GM23338 (cell line): Measurements from ENCODE around the gene MITF.

Experiments
- CREB1 ChIP-seq: fragments of 250-450 bp; sonication (Bioruptor Pico); IDR thresholded peaks from 2 replicates; pipeline ENCODE4 v1.5.0; 2020; ENCODE audit warnings: low read depth, mild to moderate bottlenecking, moderate library complexity
- CTCF ChIP-seq, 2 experiments: fragments of 200-600 bp in 1 of 2; sonication (generic) in 1 of 2; conservative IDR thresholded peaks; 2 replicates each; pipeline versions ENCODE4 v1.5.1 to v1.6.1; 2016 to 2017; ENCODE audit warnings: antibody characterized with exemption in 2 of 2, low read depth in 2 of 2, mild to moderate bottlenecking in 2 of 2, moderate library complexity in 1 of 2
- EZH2 ChIP-seq: fragments of 200-600 bp; sonication (generic); IDR thresholded peaks from one replicate; pipeline ENCODE4 v1.8.0; 2017; ENCODE audit warnings: antibody characterized with exemption, mild to moderate bottlenecking, low read depth; ENCODE audit not compliant: unreplicated experiment
- EZH2phosphoT487 ChIP-seq: fragments of 200-600 bp; sonication (generic); IDR thresholded peaks from one replicate; pipeline ENCODE4 v1.8.1; 2018; ENCODE audit warnings: antibody characterized with exemption; ENCODE audit not compliant: unreplicated experiment
- JUNB ChIP-seq: IDR thresholded peaks from one replicate; pipeline ENCODE4 v1.6.1; 2016; ENCODE audit warnings: antibody characterized with exemption; ENCODE audit not compliant: unreplicated experiment
- NANOG ChIP-seq: IDR thresholded peaks from 2 replicates; pipeline ENCODE4 v1.6.1; 2016; ENCODE audit warnings: antibody characterized with exemption, borderline replicate concordance
- POLR2AphosphoS5 ChIP-seq: IDR thresholded peaks from 2 replicates; pipeline ENCODE4 v1.6.1; 2016; ENCODE audit warnings: antibody characterized with exemption, low read depth
- STAT1 ChIP-seq: IDR thresholded peaks from one replicate; pipeline ENCODE4 v1.6.1; 2016; ENCODE audit warnings: antibody characterized with exemption; ENCODE audit not compliant: unreplicated experiment
- ZNF114 ChIP-seq: fragments of 250-450 bp; sonication (Bioruptor Pico); IDR thresholded peaks from 2 replicates; pipeline ENCODE4 v1.5.0; 2020; ENCODE audit warnings: mild to moderate bottlenecking, moderate library complexity
- ZNF331 ChIP-seq: fragments of 250-450 bp; sonication (Bioruptor Pico); IDR thresholded peaks from 2 replicates; pipeline ENCODE4 v1.5.0; 2020; ENCODE audit warnings: low read depth, mild to moderate bottlenecking, moderate library complexity
- TF ChIP-seq, protein P1 (sequence below): IDR thresholded peaks from one replicate; pipeline ENCODE4 v1.6.1; 2018; ENCODE audit warnings: antibody characterized with exemption; ENCODE audit not compliant: unreplicated experiment
- TF ChIP-seq, protein P2 (sequence below): fragments of 250-450 bp; sonication (Bioruptor Pico); IDR thresholded peaks from 2 replicates; pipeline ENCODE4 v1.5.0; 2020; ENCODE audit warnings: mild to moderate bottlenecking, moderate library complexity
- TF ChIP-seq, protein P3 (sequence below): IDR thresholded peaks from 2 replicates; pipeline ENCODE4 v1.6.1; 2016; ENCODE audit warnings: antibody characterized with exemption

GRCh38 chr3:69745505-69745904, 6.2 kb downstream of the MITF start:
- TF ChIP-seq EZH2, result no peak
- TF ChIP-seq POLR2AphosphoS5, result no peak
- TF ChIP-seq JUNB, result no peak
- TF ChIP-seq CTCF (conservative IDR thresholded peaks at IDR 0.05; ENCODE audit: low read depth in 2 of 2), result no peak
- no peak for TF ChIP-seq EZH2phosphoT487
- TF ChIP-seq NANOG, result no peak
- TF ChIP-seq, protein P1, sequence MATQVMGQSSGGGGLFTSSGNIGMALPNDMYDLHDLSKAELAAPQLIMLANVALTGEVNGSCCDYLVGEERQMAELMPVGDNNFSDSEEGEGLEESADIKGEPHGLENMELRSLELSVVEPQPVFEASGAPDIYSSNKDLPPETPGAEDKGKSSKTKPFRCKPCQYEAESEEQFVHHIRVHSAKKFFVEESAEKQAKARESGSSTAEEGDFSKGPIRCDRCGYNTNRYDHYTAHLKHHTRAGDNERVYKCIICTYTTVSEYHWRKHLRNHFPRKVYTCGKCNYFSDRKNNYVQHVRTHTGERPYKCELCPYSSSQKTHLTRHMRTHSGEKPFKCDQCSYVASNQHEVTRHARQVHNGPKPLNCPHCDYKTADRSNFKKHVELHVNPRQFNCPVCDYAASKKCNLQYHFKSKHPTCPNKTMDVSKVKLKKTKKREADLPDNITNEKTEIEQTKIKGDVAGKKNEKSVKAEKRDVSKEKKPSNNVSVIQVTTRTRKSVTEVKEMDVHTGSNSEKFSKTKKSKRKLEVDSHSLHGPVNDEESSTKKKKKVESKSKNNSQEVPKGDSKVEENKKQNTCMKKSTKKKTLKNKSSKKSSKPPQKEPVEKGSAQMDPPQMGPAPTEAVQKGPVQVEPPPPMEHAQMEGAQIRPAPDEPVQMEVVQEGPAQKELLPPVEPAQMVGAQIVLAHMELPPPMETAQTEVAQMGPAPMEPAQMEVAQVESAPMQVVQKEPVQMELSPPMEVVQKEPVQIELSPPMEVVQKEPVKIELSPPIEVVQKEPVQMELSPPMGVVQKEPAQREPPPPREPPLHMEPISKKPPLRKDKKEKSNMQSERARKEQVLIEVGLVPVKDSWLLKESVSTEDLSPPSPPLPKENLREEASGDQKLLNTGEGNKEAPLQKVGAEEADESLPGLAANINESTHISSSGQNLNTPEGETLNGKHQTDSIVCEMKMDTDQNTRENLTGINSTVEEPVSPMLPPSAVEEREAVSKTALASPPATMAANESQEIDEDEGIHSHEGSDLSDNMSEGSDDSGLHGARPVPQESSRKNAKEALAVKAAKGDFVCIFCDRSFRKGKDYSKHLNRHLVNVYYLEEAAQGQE, result no peak
- no peak for TF ChIP-seq CREB1 (CRISPR knock-in tag)
- TF ChIP-seq ZNF114 (CRISPR knock-in tag), result no peak
- TF ChIP-seq, protein P2, sequence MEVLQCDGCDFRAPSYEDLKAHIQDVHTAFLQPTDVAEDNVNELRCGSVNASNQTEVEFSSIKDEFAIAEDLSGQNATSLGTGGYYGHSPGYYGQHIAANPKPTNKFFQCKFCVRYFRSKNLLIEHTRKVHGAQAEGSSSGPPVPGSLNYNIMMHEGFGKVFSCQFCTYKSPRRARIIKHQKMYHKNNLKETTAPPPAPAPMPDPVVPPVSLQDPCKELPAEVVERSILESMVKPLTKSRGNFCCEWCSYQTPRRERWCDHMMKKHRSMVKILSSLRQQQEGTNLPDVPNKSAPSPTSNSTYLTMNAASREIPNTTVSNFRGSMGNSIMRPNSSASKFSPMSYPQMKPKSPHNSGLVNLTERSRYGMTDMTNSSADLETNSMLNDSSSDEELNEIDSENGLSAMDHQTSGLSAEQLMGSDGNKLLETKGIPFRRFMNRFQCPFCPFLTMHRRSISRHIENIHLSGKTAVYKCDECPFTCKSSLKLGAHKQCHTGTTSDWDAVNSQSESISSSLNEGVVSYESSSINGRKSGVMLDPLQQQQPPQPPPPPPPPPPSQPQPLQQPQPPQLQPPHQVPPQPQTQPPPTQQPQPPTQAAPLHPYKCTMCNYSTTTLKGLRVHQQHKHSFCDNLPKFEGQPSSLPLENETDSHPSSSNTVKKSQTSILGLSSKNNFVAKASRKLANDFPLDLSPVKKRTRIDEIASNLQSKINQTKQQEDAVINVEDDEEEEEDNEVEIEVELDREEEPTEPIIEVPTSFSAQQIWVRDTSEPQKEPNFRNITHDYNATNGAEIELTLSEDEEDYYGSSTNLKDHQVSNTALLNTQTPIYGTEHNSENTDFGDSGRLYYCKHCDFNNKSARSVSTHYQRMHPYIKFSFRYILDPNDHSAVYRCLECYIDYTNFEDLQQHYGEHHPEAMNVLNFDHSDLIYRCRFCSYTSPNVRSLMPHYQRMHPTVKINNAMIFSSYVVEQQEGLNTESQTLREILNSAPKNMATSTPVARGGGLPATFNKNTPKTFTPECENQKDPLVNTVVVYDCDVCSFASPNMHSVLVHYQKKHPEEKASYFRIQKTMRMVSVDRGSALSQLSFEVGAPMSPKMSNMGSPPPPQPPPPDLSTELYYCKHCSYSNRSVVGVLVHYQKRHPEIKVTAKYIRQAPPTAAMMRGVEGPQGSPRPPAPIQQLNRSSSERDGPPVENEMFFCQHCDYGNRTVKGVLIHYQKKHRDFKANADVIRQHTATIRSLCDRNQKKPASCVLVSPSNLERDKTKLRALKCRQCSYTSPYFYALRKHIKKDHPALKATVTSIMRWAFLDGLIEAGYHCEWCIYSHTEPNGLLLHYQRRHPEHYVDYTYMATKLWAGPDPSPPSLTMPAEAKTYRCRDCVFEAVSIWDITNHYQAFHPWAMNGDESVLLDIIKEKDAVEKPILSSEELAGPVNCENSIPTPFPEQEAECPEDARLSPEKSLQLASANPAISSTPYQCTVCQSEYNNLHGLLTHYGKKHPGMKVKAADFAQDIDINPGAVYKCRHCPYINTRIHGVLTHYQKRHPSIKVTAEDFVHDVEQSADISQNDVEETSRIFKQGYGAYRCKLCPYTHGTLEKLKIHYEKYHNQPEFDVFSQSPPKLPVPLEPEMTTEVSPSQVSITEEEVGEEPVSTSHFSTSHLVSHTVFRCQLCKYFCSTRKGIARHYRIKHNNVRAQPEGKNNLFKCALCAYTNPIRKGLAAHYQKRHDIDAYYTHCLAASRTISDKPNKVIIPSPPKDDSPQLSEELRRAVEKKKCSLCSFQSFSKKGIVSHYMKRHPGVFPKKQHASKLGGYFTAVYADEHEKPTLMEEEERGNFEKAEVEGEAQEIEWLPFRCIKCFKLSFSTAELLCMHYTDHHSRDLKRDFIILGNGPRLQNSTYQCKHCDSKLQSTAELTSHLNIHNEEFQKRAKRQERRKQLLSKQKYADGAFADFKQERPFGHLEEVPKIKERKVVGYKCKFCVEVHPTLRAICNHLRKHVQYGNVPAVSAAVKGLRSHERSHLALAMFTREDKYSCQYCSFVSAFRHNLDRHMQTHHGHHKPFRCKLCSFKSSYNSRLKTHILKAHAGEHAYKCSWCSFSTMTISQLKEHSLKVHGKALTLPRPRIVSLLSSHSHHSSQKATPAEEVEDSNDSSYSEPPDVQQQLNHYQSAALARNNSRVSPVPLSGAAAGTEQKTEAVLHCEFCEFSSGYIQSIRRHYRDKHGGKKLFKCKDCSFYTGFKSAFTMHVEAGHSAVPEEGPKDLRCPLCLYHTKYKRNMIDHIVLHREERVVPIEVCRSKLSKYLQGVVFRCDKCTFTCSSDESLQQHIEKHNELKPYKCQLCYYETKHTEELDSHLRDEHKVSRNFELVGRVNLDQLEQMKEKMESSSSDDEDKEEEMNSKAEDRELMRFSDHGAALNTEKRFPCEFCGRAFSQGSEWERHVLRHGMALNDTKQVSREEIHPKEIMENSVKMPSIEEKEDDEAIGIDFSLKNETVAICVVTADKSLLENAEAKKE, result no peak
- no peak for TF ChIP-seq STAT1
- no peak for TF ChIP-seq ZNF331
- TF ChIP-seq, protein P3, sequence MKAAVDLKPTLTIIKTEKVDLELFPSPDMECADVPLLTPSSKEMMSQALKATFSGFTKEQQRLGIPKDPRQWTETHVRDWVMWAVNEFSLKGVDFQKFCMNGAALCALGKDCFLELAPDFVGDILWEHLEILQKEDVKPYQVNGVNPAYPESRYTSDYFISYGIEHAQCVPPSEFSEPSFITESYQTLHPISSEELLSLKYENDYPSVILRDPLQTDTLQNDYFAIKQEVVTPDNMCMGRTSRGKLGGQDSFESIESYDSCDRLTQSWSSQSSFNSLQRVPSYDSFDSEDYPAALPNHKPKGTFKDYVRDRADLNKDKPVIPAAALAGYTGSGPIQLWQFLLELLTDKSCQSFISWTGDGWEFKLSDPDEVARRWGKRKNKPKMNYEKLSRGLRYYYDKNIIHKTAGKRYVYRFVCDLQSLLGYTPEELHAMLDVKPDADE, result no peak
